Measurements from ENCODE around the gene PLPP3.

PLPP3 gene

DNA sequence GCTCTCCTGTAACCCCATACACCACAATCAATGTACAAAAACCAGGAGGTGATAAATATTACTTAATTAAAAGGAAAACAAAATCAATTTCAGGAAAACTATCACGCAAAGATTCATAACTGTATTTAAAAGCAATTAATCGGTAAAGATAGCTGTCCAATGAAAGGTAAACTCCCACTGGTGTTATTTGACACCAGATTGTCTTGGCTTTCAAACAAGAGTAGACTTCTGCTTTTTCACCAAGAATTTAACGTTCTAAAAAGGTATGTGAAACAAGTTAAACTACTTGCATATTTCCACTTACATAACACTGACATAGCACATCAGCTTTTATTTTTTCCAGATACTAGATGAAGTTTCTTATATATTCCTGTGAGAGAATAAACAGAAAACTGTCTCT lies 3.5 kb downstream of the PLPP3 start:
- DNase-seq (ENCODE audit: low spot score): no peak

DNA sequence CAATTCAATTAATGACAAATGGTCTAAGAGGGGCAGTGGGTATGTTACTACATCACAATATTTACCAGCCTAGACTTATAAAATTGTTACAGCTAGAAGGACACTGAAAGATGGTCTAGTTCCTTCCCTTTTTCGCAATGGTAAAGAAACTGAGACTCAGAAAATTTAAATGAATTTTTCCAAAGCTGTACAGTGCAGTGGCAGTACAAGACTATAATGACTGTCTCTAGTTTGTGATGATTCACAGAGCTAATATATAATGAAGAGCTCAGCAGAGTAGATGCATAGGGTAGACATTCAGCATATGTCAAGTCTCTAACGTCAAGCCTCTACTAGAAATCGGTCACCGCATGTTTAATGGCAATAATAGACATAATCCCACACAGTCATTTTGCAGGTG lies 4.6 kb downstream of the PLPP3 start:
- no peak for DNase-seq (ENCODE audit: low spot score)

DNA sequence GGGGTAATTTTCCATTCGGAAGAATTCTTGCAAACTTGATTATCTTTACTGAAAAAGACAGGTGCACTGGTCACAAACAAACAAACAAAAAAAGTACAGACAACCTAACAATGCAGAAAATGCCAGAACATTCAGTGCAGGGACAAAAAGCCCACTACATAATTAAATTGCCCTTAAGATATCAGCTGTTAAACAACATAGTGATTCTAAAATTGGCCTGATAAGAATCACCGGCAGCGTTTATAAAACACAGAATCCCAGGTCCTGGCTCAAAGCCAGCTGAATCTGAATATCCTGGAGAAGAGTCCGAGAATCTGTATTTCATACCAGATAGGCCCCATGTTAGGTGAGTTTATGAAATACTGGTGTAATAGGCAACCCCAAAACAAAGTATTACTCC lies 6.1 kb downstream of the PLPP3 start:
- no peak for DNase-seq (ENCODE audit: low spot score)

DNA sequence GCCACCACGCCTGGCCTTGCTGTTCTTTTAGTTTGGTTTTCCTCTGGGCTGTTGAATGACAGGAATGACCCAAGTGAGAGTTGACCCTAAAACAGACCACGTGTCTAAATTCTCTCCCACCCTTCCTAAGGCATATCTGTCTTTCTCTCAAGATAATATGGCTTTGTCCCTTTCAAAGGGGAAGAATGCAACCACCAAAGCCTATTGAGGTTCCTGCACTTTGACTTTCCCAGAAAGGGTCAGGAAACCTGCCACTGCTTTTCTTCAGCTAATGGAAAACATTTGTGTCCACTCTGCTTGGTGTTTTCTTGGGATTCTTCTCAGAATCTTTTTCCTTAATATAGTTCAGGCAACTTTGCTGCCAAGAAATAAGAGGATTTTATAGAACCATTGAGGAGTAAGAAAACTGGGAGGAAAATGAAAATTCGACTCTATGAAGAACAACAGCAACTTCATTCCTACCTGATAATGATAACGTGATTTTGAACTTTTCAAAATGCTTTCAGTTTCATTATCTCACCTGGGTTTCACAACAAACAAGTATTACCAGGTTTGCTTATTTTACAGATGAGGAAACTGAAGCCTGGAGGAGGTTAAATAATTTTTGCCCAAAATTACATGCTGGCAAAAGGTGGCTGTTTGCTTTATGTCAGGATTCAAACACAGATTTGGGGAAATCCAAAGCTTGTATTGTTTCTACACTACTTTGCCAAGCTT lies 6.9 kb downstream of the PLPP3 start:
- no peak for DNase-seq (ENCODE audit: low spot score)

DNA sequence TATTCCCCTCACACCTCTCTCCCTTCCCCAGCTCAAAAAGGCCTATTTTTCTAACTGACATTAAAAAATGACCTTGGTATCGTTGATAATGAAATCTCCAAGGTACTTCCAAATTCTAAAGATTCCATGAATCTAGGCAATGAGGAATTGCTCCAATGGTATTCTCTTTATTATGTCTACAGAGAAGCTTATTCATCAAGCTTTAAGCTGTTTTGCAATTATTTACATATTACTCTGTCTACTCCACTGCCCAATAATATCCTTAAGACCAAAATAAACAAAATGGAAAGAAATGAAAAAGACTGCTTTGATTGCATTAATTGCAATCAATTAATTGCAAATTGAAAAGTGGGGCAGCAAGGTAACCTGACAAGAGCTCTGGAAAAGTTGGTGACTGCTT lies 7.9 kb downstream of the PLPP3 start:
- DNase-seq (ENCODE audit: low spot score): no peak

DNA sequence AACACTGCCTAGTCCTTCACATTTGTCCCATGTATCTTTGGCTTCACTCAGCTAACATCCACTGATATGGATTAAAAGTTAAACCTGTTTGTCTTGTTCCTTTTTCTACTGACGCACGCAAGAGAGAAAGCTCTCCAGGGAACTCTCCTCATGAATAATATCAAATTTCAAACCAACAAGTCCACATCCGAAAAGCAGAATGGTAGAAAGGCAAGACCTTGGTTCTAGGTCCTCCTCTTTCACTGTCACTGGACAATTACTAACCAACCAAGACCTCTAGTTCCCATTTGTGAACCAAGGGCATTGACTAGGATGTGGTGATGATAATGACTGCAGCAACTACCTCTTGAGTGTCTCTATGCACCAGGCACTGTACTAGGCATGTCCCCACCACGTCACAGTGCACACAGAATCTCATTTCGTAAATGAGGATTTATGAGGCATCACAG lies 8.4 kb downstream of the PLPP3 start:
- DNase-seq (ENCODE audit: low spot score): no peak

DNA sequence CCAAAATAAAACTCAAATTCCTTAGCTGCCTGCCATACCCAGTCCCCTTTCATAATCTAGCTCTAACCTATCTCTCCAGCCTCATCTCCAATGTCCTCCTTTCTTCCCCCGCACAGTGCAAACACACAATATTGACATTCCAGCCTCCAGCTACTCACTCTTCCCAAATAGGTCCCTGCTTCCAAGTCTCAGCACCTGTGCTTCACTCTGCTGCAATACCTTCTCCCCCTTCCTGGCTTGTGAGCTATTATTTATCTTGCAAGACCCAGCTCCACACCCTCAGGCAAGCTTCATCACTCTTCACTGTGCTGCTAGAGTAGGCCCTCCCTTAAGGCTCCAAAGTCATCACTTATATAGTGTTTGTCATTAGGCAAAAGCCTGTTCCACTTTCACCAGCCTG lies 9.7 kb downstream of the PLPP3 start:
- no peak for DNase-seq (ENCODE audit: low spot score)

DNA sequence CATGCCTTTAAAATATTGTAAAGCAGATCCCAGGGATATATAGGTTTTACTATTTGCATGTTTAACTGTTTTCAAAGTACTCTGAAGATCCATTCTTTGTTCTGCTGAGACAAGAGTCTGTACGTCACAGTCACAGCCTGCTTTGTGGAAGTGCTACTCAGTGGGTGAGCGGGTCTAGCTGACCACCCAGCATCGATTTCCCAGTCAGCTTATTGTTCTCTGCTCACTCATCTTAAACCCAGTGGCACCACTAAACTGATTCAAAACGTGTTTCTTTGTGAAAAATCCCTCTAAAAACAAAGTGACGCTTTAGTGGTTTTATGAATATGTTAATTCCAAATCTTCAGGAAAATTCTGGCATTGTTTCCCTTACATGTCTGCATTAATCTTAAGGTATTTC lies 12.4 kb downstream of the PLPP3 start:
- DNase-seq (ENCODE audit: low spot score): no peak

DNA sequence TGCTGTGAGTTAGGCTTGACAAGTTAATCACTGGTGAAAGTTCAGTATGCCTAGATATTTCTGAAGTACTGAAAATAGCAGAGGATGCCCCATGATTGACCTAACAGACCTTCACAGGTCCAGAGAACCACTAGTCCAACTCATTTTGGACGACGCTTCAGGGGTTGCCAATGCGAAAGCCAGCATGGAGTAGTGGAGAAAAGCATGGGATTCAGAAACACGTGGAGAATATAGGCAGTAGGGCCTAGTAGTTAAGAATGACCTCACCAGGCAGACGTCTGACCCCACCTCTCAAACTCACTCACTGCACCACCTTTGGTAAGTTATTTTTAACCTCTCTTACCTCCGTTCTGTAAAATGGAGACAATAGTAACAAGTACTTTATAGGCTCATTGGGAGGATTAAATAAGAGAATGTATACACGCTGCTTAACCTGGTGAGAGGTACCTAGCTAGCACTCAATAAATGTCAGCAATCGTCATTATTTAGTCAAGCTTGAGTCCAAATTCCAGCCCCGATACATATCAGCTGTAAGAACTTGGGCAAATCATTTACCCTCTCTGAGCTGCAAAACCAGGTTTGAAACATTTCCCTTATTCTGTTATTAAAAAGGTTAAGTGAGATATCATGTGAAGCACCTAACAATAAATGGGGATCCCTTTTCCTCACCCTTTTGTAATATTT lies 13.2 kb downstream of the PLPP3 start:
- no peak for DNase-seq (ENCODE audit: low spot score)

DNA sequence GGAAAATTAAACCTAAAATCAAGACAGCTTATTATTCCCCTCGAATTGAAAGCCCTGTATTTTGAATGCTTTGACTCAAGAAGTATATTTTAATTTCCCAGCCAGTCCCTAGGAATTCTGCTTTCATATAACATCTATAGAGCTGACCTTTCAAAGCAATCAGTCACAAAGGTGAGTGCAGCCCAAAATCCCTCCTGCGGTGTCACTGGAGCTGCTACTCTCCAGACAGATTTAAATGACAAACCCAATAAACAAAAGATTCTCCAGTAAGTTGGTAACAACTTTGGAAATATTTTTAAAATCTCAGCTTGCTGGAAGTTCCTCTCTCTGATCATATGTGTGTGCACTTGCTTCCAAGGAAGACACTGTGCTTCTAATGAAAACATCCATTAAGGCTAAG lies 14.7 kb downstream of the PLPP3 start:
- no peak for DNase-seq (ENCODE audit: low spot score)

DNA sequence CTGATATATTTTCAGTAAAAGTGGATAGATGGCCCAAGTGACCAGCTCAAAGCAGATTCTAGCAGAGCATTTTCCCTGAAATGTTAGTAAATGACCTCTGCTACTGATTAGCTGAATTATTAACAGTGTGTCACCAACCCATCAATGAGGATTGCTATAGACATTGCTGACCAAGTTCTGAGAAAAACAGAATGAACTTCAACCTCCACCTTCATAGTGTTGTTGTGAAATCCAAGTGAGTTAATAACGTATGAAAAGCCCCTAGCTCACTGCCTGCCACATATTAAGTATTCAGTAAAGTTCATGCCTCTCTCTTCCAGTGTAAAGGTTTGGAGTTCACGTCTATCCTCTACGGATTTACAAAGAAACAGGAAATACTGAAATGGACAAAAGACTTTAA lies 15.8 kb downstream of the PLPP3 start:
- no peak for DNase-seq (ENCODE audit: low spot score)

DNA sequence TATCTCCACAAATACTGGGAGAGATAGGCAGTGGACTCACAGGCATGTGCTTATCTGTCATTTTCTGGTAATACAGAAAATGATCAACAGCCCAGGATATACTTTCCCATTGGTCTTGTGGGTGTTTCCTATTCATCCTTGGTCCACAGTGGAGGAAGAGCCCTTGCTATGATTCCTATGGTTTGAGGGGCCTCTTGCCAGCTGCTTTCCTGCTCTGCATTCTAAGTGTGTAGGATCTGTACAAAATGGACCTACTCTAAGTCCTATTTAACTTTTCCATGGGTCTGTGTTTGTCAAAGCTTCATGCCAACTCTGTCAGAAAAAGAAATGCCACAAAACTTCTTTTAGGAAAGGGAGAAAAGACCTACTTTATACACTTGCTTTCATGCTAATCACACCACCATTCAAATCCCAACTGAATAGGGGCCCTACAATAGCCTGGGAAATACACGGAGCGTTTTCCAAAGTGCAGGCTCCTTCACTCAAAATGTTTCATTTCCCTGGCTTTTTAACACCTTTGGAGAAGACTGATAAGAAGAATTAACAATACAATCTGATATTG lies 16.4 kb downstream of the PLPP3 start:
- DNase-seq (ENCODE audit: low spot score): no peak

DNA sequence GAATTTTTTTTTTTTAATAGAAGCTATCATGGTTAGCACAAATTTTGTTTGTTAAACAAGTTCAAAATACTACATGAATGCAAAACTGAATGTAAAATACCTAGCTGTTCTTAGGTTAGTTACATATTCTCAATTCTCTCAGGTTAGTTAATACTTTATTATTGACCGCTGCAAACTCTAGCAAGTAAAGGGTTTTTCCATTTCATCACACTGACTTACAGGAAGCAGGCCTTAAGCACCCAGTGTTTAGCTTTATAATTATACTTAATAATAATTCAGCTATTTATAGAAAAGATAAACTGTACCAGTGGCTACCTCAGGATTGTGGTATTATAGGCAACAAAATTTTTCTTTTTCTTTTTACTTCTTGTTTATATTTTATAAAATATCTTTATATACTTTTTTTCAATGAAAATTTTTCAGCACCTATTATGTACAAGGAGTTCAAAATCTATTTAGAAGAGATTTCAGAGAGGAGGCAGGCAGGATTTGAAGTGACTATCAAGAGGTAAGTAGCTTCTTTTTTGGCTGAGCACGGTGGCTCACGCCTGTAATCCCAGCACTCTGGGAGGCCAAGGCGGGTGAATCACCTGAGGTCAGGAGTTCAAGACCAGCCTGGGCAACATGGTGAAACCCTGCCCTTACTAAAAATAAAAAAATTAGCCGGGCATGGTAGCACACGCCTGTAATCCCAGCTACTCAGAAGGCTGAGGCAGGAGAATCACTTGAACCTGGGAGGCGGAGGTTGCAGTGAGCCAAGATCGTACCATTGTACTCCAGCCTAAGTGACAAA lies 17.9 kb downstream of the PLPP3 start:
- DNase-seq (ENCODE audit: low spot score): no peak

DNA sequence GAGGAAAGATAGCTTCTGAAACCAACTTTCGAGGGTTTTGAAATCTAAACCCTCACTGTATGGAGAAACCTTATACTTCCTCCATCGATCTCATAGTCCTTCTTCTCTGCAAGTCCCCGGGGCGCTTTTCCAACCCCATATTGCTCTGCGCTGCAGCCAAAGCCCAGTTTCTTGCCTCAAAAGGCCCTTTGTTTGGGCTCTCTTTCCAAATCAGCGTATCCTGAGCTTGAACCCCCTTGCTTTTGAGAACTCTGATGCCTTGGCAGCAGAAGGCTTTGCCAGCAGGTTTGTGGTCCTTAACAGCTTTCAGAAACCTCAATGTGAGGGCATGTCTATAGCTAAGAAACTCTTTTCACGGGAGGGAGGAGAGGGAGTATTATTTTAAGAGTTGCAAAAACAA lies 21.6 kb downstream of the PLPP3 start:
- DNase-seq (ENCODE audit: low spot score): no peak

DNA sequence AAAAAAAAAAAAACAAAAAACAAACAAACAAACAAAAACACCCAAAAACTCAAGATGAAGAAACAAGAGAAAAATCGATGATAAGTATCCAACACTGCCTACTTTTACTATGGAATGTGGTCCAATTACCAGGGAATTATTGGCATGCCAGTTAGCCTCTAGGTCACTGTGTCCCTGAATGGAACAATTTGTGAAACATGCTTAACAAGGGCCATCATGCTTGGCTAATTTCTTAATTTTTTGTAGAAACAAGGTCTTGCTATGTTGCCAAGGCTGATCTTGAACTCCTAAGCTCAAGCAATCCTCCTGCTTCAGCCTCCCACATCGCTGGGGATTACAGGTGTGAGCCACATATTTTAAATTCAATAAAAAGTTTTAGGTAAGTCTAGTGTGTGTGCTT lies 23.9 kb downstream of the PLPP3 start:
- no peak for DNase-seq (ENCODE audit: low spot score)

DNA sequence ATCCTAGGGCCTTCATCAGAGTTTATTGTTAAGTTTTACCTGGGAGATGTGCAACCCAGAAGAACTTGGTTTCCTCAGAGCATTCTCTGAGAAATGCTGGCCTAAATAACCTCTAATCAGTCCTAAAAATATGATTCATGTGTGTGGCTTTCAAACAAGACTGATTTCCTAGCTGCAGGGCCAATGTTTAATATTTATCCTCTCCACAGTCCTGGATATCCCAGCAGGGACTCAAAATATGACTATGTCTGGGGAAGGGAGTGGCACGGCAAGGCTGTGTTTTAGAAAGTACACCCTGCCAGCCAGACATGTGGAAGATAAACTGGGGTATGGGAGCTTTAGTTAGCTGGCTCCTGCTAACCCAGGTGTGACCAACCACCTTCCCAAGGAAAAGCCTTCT lies 26.3 kb downstream of the PLPP3 start:
- no peak for DNase-seq (ENCODE audit: low spot score)

DNA sequence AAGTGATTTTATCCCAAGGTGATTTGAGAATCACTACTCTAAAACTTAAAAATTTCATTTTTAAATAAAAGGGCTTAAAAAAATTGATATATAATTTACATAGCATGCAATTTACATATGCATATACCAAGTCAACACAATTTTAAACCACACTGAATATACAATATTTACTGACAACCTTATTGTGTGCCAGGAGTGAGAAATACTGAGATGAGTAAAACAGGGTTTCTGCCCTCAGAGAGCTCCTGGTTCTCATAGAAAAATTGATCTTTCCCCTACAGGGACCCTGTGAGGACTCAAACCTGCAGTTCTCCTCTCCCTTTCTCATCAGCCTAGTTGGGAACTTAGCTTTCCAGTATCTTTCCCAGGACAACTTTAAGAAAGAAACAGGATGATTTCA lies 27.0 kb downstream of the PLPP3 start:
- no peak for DNase-seq (ENCODE audit: low spot score)

DNA sequence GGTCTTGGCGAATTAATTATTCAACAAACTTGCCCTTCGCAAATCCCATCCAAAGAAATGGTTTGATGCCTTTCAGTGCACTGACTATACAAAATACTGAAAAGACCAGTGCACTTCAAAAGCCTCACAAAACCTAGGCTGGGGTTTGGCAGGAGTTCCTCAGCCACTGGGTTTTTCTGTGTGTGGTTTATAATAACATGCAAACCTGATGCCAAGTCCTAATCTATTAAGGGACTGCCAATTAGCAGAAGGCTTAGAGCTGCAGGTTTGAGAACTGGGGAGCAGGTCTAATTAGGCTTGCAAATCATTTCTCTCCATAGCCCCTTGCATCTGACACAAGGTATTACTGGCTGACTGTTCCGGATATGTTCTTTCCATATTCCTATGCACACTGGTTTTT lies 27.7 kb downstream of the PLPP3 start:
- no peak for DNase-seq (ENCODE audit: low spot score)

DNA sequence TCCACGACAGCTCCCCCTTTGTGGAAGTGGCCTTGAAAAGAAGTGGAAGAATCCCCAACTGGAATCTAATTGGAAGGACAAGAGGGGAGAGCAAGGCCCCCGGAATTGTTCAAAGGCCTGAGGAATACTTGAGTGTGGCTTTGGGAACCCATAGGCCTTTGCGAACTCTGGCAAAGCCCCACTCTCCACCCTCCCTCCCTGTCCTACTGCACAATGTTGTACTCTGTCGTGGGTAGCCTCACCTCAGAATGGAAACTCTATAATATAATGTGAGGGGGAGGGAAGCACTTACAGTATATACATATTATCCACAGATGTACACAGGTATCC lies 28.5 kb downstream of the PLPP3 start:
- DNase-seq (ENCODE audit: low spot score): no peak

DNA sequence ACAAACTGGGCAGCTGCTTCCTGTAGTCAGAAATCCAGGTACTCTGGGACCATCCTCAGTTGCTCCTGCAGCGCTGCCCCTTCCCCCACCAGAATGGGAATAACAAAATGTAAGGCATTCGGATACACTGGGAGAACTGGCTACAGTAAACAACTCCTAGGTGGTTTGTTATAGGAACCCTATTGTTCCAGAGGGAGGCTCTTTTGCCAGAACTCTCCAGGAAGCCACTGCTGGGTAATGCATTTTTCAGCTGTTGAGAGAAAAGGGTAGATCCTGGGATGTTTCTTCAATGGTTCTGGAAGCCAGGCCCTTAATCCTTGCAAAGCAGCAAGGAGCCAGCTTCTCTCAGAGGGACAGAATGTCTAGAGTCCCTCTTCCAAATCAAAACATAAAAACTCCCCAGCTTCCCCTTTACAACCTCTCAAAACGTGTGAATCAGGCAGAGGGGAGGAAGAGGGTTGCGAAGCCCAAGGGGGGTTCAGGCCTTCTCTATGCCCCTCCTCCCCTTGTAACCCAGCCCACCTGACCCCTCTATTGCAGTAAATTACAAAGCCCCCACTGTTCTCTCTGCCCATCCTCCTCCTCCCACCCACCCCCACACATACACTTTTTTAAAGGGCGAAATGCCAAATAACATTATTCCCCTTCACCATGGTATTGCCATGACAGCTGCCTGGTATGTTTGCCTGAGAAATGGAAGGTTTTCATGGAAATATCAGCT lies 29.1 kb downstream of the PLPP3 start:
- no peak for DNase-seq (ENCODE audit: low spot score)

DNA sequence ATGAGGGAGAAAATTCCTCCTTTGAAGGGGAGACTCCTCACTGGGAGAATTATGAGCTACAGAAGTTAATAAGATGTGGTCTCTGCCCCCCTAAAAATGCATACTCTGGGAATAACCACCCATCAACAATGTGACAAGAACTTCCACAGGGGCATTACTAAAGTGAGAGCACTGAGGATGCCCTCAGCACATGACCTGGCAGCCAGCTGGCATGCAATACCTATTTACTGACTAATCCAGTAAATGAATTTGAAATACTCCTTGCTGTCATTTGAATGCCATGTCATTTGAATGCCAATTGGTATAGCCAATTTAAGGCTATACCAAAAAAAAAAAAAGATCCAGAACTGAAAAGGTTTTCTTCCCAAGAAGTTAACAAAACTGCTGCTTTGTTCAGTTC lies 30.8 kb downstream of the PLPP3 start:
- no peak for DNase-seq (ENCODE audit: low spot score)

DNA sequence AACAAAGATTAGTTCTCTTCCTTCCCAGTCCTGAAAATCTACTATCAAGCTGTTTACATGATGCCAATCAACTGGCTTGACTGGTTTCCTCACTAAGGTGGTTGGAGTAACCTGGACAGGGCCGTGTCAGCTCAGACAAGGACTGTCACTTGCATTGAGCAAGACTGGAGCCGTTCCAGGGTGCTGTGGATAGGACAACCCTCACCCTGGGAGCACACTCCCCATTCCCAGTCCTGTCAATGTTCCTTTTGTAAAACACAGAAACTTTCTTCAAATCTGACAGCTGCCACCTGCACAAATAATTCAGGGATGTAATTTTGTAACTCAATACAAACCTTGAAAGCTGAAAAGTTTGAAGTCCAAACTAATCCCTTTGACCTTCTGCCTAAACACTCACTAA lies 31.4 kb downstream of the PLPP3 start:
- no peak for DNase-seq (ENCODE audit: low spot score)

All from SW480 (cell line).